WTC11 (cell line): ENCODE data around the gene RAD18. TPM values are rescaled to one million over a fixed set of nuclear protein-coding genes. Genes with fewer than 3 reads are reported as not detected.

ENCODE experiments used
- ATAC-seq: fragments of 200-7000 bp; cut with Tn5 transposase; 2 replicates; pipeline ENCODE4 v1.10.0; 2021; ENCODE audit warnings: mild to moderate bottlenecking, moderate library complexity
- CTCF ChIA-PET: fragments of 300-600 bp; sonication (Branson Sonifier 250); formaldehyde crosslinking; loops from one replicate; lab custom pipeline; 2021; ENCODE audit warnings: antibody characterized with exemption; lab: Charles Lee
- POLR2A ChIA-PET: fragments of 350-600 bp; sonication (Branson Sonifier 250); formaldehyde crosslinking; loops from one replicate; lab custom pipeline; 2021; ENCODE audit warnings: antibody characterized with exemption; lab: Charles Lee
- DNase-seq: peaks from one replicate; pipeline ENCODE4 v3.0.0; 2021; ENCODE audit warnings: low spot score
- H3K27ac Mint-ChIP-seq: 2 replicates; pipeline ENCODE4 v1.8.0; 2021; ENCODE audit warnings: mixed read lengths
- H3K27me3 Mint-ChIP-seq: 2 replicates; pipeline ENCODE4 v1.8.0; 2021; ENCODE audit warnings: low read depth, mild to moderate bottlenecking, moderate library complexity, mixed read lengths
- H3K36me3 Mint-ChIP-seq: 2 replicates; pipeline ENCODE4 v1.8.0; 2021; ENCODE audit warnings: mixed read lengths
- H3K4me1 Mint-ChIP-seq: 2 replicates; pipeline ENCODE4 v1.8.0; 2022; ENCODE audit warnings: mixed read lengths
- H3K4me3 Mint-ChIP-seq: 2 replicates; pipeline ENCODE4 v1.8.0; 2021; ENCODE audit warnings: mild to moderate bottlenecking, moderate library complexity, mixed read lengths
- H3K9me3 Mint-ChIP-seq: 2 replicates; pipeline ENCODE4 v1.8.0; 2021; ENCODE audit warnings: mixed read lengths
- ARID4B ChIP-seq: sonication (generic); formaldehyde crosslinking; IDR thresholded peaks from 2 replicates; pipeline ENCODE4 v1.8.0; 2023; ENCODE audit warnings: missing genetic modification reagents, mild to moderate bottlenecking, borderline replicate concordance
- ETV6 ChIP-seq: sonication (generic); formaldehyde crosslinking; IDR thresholded peaks from 2 replicates; pipeline ENCODE4 v1.8.1; 2022; ENCODE audit warnings: mild to moderate bottlenecking, missing genetic modification reagents
- HMGA2 ChIP-seq: fragments of 250-450 bp; sonication (Bioruptor Pico); IDR thresholded peaks from 2 replicates; pipeline ENCODE4 v1.4.0; 2021; ENCODE audit warnings: mild to moderate bottlenecking, moderate library complexity
- IRF2 ChIP-seq: sonication (generic); formaldehyde crosslinking; IDR thresholded peaks from 2 replicates; pipeline ENCODE4 v1.8.0; 2022; ENCODE audit warnings: low read depth, missing genetic modification reagents, borderline replicate concordance
- JUN ChIP-seq: sonication (generic); formaldehyde crosslinking; IDR thresholded peaks from 2 replicates; pipeline ENCODE4 v1.8.0; 2023; ENCODE audit warnings: mild to moderate bottlenecking, missing genetic modification reagents
- NFATC4 ChIP-seq: fragments of 250-450 bp; sonication (Bioruptor Pico); IDR thresholded peaks from 2 replicates; pipeline ENCODE4 v1.9.0; 2021; ENCODE audit warnings: mild to moderate bottlenecking
- OVOL2 ChIP-seq: fragments of 250-450 bp; sonication (Bioruptor Pico); IDR thresholded peaks from 2 replicates; pipeline ENCODE4 v1.9.0; 2021; ENCODE audit warnings: mild to moderate bottlenecking, borderline replicate concordance
- SMAD3 ChIP-seq: sonication (generic); formaldehyde crosslinking; IDR thresholded peaks from 2 replicates; pipeline ENCODE4 v1.8.0; 2022; ENCODE audit warnings: missing genetic modification reagents, mild to moderate bottlenecking, borderline replicate concordance
- ZNF138 ChIP-seq: sonication (generic); formaldehyde crosslinking; conservative IDR thresholded peaks from 2 replicates; pipeline ENCODE4 v1.8.1; 2022; ENCODE audit warnings: mild to moderate bottlenecking, moderate library complexity, missing genetic modification reagents
- ZNF232 ChIP-seq: sonication (generic); formaldehyde crosslinking; IDR thresholded peaks from 2 replicates; pipeline ENCODE4 v1.8.0; 2022; ENCODE audit warnings: mild to moderate bottlenecking, missing genetic modification reagents
- ZNF512 ChIP-seq: sonication (generic); formaldehyde crosslinking; IDR thresholded peaks from 2 replicates; pipeline ENCODE4 v1.8.1; 2022; ENCODE audit warnings: missing genetic modification reagents, borderline replicate concordance
- total RNA-seq: library from RNA; stranded (reverse); gene quantifications from 3 replicates; pipeline ENCODE4 v1.2.3, GENCODE V29; 2021
- TF ChIP-seq, protein P1 (sequence below): fragments of 250-450 bp; sonication (Bioruptor Pico); IDR thresholded peaks from 2 replicates; pipeline ENCODE4 v2.1.2; 2022; ENCODE audit warnings: mild to moderate bottlenecking, moderate library complexity
- TF ChIP-seq, protein P2 (sequence below): sonication (generic); formaldehyde crosslinking; IDR thresholded peaks from 2 replicates; pipeline ENCODE4 v1.8.0; 2022; ENCODE audit warnings: missing genetic modification reagents
- TF ChIP-seq, protein P3 (sequence below): sonication (generic); formaldehyde crosslinking; IDR thresholded peaks from 2 replicates; pipeline ENCODE4 v1.8.1; 2022; ENCODE audit warnings: mild to moderate bottlenecking, moderate library complexity, missing genetic modification reagents

Gene RAD18
- total RNA-seq, 1 experiment from 2014 or later: 24.4 TPM

DNA sequence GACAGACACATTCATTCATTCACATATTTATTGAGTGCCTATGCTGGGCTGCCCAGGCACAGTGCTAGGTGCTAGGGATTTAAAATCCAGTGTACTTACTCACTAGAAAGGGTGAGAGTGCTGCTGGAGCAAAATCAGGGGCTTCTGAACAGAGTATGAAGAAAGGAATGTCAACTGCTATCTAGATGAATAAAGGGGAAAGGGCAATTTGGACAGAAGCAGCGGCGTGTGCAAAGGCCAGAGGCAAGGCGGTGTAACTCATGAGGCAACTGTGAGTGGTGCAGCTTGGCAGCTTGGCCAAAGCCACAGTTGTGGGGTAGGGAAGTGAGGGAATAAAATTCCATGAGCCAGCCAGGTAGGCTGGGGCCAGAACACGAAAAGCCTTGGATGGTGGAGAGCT, 76.7 kb downstream of the RAD18 start (continued):
- TF ChIP-seq, protein P1, sequence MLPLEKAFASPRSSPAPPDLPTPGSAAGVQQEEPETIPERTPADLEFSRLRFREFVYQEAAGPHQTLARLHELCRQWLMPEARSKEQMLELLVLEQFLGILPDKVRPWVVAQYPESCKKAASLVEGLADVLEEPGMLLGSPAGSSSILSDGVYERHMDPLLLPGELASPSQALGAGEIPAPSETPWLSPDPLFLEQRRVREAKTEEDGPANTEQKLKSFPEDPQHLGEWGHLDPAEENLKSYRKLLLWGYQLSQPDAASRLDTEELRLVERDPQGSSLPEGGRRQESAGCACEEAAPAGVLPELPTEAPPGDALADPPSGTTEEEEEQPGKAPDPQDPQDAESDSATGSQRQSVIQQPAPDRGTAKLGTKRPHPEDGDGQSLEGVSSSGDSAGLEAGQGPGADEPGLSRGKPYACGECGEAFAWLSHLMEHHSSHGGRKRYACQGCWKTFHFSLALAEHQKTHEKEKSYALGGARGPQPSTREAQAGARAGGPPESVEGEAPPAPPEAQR (CRISPR knock-in tag): no peak
- no peak for TF ChIP-seq ZNF138 (CRISPR knock-in tag)
- no peak for TF ChIP-seq ZNF512 (CRISPR knock-in tag)
- TF ChIP-seq, protein P2, sequence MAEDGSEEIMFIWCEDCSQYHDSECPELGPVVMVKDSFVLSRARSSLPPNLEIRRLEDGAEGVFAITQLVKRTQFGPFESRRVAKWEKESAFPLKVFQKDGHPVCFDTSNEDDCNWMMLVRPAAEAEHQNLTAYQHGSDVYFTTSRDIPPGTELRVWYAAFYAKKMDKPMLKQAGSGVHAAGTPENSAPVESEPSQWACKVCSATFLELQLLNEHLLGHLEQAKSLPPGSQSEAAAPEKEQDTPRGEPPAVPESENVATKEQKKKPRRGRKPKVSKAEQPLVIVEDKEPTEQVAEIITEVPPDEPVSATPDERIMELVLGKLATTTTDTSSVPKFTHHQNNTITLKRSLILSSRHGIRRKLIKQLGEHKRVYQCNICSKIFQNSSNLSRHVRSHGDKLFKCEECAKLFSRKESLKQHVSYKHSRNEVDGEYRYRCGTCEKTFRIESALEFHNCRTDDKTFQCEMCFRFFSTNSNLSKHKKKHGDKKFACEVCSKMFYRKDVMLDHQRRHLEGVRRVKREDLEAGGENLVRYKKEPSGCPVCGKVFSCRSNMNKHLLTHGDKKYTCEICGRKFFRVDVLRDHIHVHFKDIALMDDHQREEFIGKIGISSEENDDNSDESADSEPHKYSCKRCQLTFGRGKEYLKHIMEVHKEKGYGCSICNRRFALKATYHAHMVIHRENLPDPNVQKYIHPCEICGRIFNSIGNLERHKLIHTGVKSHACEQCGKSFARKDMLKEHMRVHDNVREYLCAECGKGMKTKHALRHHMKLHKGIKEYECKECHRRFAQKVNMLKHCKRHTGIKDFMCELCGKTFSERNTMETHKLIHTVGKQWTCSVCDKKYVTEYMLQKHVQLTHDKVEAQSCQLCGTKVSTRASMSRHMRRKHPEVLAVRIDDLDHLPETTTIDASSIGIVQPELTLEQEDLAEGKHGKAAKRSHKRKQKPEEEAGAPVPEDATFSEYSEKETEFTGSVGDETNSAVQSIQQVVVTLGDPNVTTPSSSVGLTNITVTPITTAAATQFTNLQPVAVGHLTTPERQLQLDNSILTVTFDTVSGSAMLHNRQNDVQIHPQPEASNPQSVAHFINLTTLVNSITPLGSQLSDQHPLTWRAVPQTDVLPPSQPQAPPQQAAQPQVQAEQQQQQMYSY (CRISPR knock-in tag): no peak
- no peak for TF ChIP-seq SMAD3 (CRISPR knock-in tag)
- TF ChIP-seq, protein P3, sequence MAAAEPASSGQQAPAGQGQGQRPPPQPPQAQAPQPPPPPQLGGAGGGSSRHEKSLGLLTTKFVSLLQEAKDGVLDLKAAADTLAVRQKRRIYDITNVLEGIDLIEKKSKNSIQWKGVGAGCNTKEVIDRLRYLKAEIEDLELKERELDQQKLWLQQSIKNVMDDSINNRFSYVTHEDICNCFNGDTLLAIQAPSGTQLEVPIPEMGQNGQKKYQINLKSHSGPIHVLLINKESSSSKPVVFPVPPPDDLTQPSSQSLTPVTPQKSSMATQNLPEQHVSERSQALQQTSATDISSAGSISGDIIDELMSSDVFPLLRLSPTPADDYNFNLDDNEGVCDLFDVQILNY (CRISPR knock-in tag): no peak
- no peak for TF ChIP-seq ETV6

GRCh38 chr3:8885536-8886316, 77.5 kb downstream of the RAD18 start:
- no peak overlapping the region for H3K4me3 Mint-ChIP-seq
- H3K27ac Mint-ChIP-seq: no peak overlapping the region
- H3K9me3 Mint-ChIP-seq: peaks cover 18% of the 10 kb centered on the region
- TF ChIP-seq IRF2 (CRISPR knock-in tag): no peak
- no peak for TF ChIP-seq HMGA2
- TF ChIP-seq NFATC4 (CRISPR knock-in tag): no peak
- no peak for TF ChIP-seq OVOL2
- TF ChIP-seq JUN (CRISPR knock-in tag): no peak
- TF ChIP-seq ZNF232 (CRISPR knock-in tag): no peak
- TF ChIP-seq ARID4B (CRISPR knock-in tag): no peak
- peaks cover 32% of the 10 kb centered on the region for H3K36me3 Mint-ChIP-seq
- ATAC-seq (no peak), DNase-seq (no peak)
- no peaks in the 10 kb centered on the region for H3K27me3 Mint-ChIP-seq
- CTCF ChIA-PET: interaction anchor here (0.8 kb wide), 1 partner anchor 102 kb away, joined by 3 read pairs; no protein-coding TSS in a partner anchor
- peaks cover 17% of the 10 kb centered on the region for H3K4me1 Mint-ChIP-seq
- POLR2A ChIA-PET: no interaction called here
